A549 (cell line): ENCODE results near the gene DTX4. TPM values are rescaled to one million over a fixed set of nuclear protein-coding genes. Genes with fewer than 3 reads are reported as not detected.

Experiments used
- ATAC-seq, 2 experiments: fragments of 200-7000 bp in 1 of 2; fragments of >200 bp in 1 of 2; cut with Nextera tagmentation in 1 of 2; cut with Tn5 transposase in 1 of 2; 3 replicates each; pipeline versions ENCODE4 v1.8.0 to v1.9.1; 2018 to 2020; ENCODE audit warnings: mild to moderate bottlenecking in 1 of 2, moderate library complexity in 1 of 2
- CTCF ChIA-PET: fragments of 300-600 bp; sonication (Branson Sonifier 250); formaldehyde crosslinking; extraction: SDS; loops from one replicate; lab custom pipeline; 2021; ENCODE audit warnings: antibody characterized with exemption, inconsistent platforms; lab: Yijun Ruan, JAX
- POLR2A ChIA-PET: fragments of 350-600 bp; formaldehyde crosslinking; extraction: SDS; loops from one replicate; lab custom pipeline; 2021; ENCODE audit warnings: antibody characterized with exemption, inconsistent platforms; lab: Yijun Ruan, JAX
- DNase-seq, 2 experiments: peaks; one replicate each; pipeline versions ENCODE4 v3.0.0 to v3.0.0-alpha.2; 2011 to 2016; ENCODE audit warnings: low read depth in 1 of 2, low spot score in 1 of 2
- FAIRE-seq: peaks from 2 replicates; lab custom pipeline; 2011; peaks lifted over from hg19 to GRCh38; lab: Jason Lieb, UNC
- H3K27ac ChIP-seq, 2 experiments: fragments of >200 bp; sonication (Bioruptor Twin); formaldehyde crosslinking; 3 replicates each; pipeline ENCODE4 v1.5.1; 2016 to 2017
- H3K4me1 ChIP-seq: fragments of >200 bp; sonication (Bioruptor Twin); formaldehyde crosslinking; 3 replicates; pipeline ENCODE4 v1.6.1; 2016
- H3K4me2 ChIP-seq: fragments of >200 bp; sonication (Bioruptor Twin); formaldehyde crosslinking; 3 replicates; pipeline ENCODE4 v1.6.1; 2016
- H3K4me3 ChIP-seq: fragments of >200 bp; sonication (Bioruptor Twin); formaldehyde crosslinking; 3 replicates; pipeline ENCODE4 v1.5.1; 2016
- H3K9me3 ChIP-seq: fragments of >200 bp; sonication (Bioruptor Twin); formaldehyde crosslinking; 3 replicates; pipeline ENCODE4 v1.6.1; 2016
- BHLHE40 ChIP-seq: IDR thresholded peaks from 2 replicates; pipeline ENCODE4 v1.6.1; 2012; ENCODE audit warnings: low read depth, low read length, inconsistent platforms
- CBX2 ChIP-seq: fragments of 200-600 bp; sonication (generic); IDR thresholded peaks from 2 replicates; pipeline ENCODE4 v1.6.1; 2016; ENCODE audit warnings: low read depth, mild to moderate bottlenecking, borderline replicate concordance
- CHD4 ChIP-seq: fragments of 200-600 bp; sonication (generic); IDR thresholded peaks from 2 replicates; pipeline ENCODE4 v1.6.1; 2016; ENCODE audit warnings: antibody characterized with exemption, mild to moderate bottlenecking, borderline replicate concordance
- EHF ChIP-seq: fragments of 250-450 bp; sonication (Bioruptor Pico); IDR thresholded peaks from 2 replicates; pipeline ENCODE4 v1.5.0; 2020; ENCODE audit warnings: mild to moderate bottlenecking
- ESRRA ChIP-seq: fragments of 150-350 bp; IDR thresholded peaks from 2 replicates; pipeline ENCODE4 v1.6.1; 2014; ENCODE audit warnings: mild to moderate bottlenecking, low read length, borderline replicate concordance
- FOSL2 ChIP-seq, 2 experiments: fragments of 450-650 bp in 1 of 2; fragments of >200 bp in 1 of 2; sonication (Bioruptor Twin) in 1 of 2; formaldehyde crosslinking; IDR thresholded peaks; 2 replicates each; pipeline versions ENCODE4 v1.5.0 to v1.6.1; 2016 to 2020; ENCODE audit warnings: mild to moderate bottlenecking in 1 of 2, moderate library complexity in 1 of 2
- HOXA7 ChIP-seq: fragments of 250-450 bp; sonication (Bioruptor Pico); IDR thresholded peaks from 2 replicates; pipeline ENCODE4 v1.5.0; 2020; ENCODE audit warnings: mild to moderate bottlenecking, moderate library complexity
- HOXB13 ChIP-seq: fragments of 250-450 bp; sonication (Bioruptor Pico); IDR thresholded peaks from 2 replicates; pipeline ENCODE4 v1.5.0; 2020; ENCODE audit warnings: low read depth, mild to moderate bottlenecking, moderate library complexity
- HOXB5 ChIP-seq: fragments of 250-450 bp; sonication (Bioruptor Pico); IDR thresholded peaks from 2 replicates; pipeline ENCODE4 v1.5.0; 2020; ENCODE audit warnings: mild to moderate bottlenecking, moderate library complexity
- JUN ChIP-seq, 2 experiments: fragments of >200 bp; sonication (Bioruptor Twin); formaldehyde crosslinking; IDR thresholded peaks; 2 replicates in 1 of 2; 3 replicates in 1 of 2; pipeline ENCODE4 v1.6.1; 2016 to 2017
- JUNB ChIP-seq: fragments of >200 bp; sonication (Bioruptor Twin); formaldehyde crosslinking; IDR thresholded peaks from 2 replicates; pipeline ENCODE4 v1.6.1; 2016
- KDM5A ChIP-seq: fragments of 200-600 bp; sonication (generic); IDR thresholded peaks from 2 replicates; pipeline ENCODE4 v1.6.1; 2016; ENCODE audit warnings: antibody characterized with exemption, mild to moderate bottlenecking
- MAFK ChIP-seq: fragments of 450-650 bp; IDR thresholded peaks from 2 replicates; pipeline ENCODE4 v1.6.1; 2014; ENCODE audit not compliant: partially characterized antibody
- MAX ChIP-seq: IDR thresholded peaks from 2 replicates; pipeline ENCODE4 v1.6.1; 2012
- NPAS2 ChIP-seq: fragments of 250-450 bp; sonication (Bioruptor Pico); IDR thresholded peaks from 2 replicates; pipeline ENCODE4 v1.8.0; 2022; ENCODE audit warnings: mild to moderate bottlenecking, moderate library complexity, borderline replicate concordance
- NR3C1 ChIP-seq: fragments of >200 bp; sonication (Bioruptor Twin); formaldehyde crosslinking; IDR thresholded peaks from 3 replicates; pipeline ENCODE4 v1.6.1; 2017
- PHF8 ChIP-seq: fragments of 200-600 bp; sonication (generic); IDR thresholded peaks from 2 replicates; pipeline ENCODE4 v1.6.1; 2016; ENCODE audit warnings: low read depth, mild to moderate bottlenecking, antibody characterized with exemption, moderate library complexity, borderline replicate concordance
- POLR2AphosphoS2 ChIP-seq: conservative IDR thresholded peaks from 2 replicates; pipeline ENCODE4 v1.6.1; 2012; ENCODE audit warnings: low read length, improper control_type of control experiment, inconsistent platforms
- RFX5 ChIP-seq: fragments of 450-650 bp; IDR thresholded peaks from 2 replicates; pipeline ENCODE4 v1.7.1; 2014; ENCODE audit warnings: antibody characterized with exemption, mild to moderate bottlenecking, moderate library complexity
- SMC3 ChIP-seq: fragments of >200 bp; sonication (Bioruptor Twin); formaldehyde crosslinking; IDR thresholded peaks from 3 replicates; pipeline ENCODE4 v1.6.1; 2018; ENCODE audit warnings: inconsistent platforms
- SREBF2 ChIP-seq: fragments of 450-650 bp; IDR thresholded peaks from 2 replicates; pipeline ENCODE4 v1.6.1; 2014; ENCODE audit warnings: mild to moderate bottlenecking, moderate library complexity
- TP53 ChIP-seq: fragments of 250-450 bp; sonication (Bioruptor Pico); IDR thresholded peaks from 2 replicates; pipeline ENCODE4 v1.5.0; 2021; ENCODE audit warnings: mild to moderate bottlenecking, moderate library complexity
- ZC3H11A ChIP-seq: fragments of 450-650 bp; IDR thresholded peaks from 2 replicates; pipeline ENCODE4 v1.6.1; 2014; ENCODE audit warnings: antibody characterized with exemption, mild to moderate bottlenecking
- ZNF302 ChIP-seq: fragments of 250-450 bp; sonication (Bioruptor Pico); IDR thresholded peaks from 2 replicates; pipeline ENCODE4 v1.9.0; 2021; ENCODE audit warnings: inconsistent platforms, mild to moderate bottlenecking, moderate library complexity
- WGBS: methylation state at CpG from one replicate; pipeline ENCODE4 v1.1.6; 2017; ENCODE audit errors: missing lambda C conversion rate; 5-methylcytosine and 5-hydroxymethylcytosine counted together
- polyA plus RNA-seq, 4 experiments: library from polyadenylated mRNA; depleted of rRNA in 3 of 4; stranded (reverse); fragments of >200 nt; fragmentation: RNase III in 1 of 4; extraction: RNeasy Plus Mini Kit Qiagen cat#74134 plus additional on column Dnase treatment in 1 of 4; gene quantifications; 2 replicates in 3 of 4; 3 replicates in 1 of 4; pipeline ENCODE4 v1.2.3, GENCODE V29; 2011 to 2017
- TF ChIP-seq, protein P1 (sequence below): IDR thresholded peaks from 2 replicates; pipeline ENCODE4 v1.6.1; 2012
- TF ChIP-seq, protein P2 (sequence below): IDR thresholded peaks from 2 replicates; pipeline ENCODE4 v1.6.1; 2012; ENCODE audit warnings: low read depth, borderline replicate concordance

The DTX4 gene
- polyA plus RNA-seq, 2 of the 4 experiments (the other 2 are of a cell fraction): 0.97 to 3.1 TPM

GRCh38 chr11:59164028-59164427 lies 7.9 kb upstream of the DTX4 start:
- ATAC-seq (no peak), FAIRE-seq (no peak), DNase-seq (no peak)
- Histone ChIP-seq H3K4me2 (no peak overlapping the region), H3K4me3 (no peak overlapping the region), H3K27ac (no peak overlapping the region), H3K9me3 (no peaks in the 10 kb centered on the region), H3K4me1 (no peaks in the 10 kb centered on the region)
- no peak for TF ChIP-seq BHLHE40
- no peak for TF ChIP-seq TP53 (CRISPR knock-in tag)
- TF ChIP-seq SMC3: no peak
- TF ChIP-seq MAX: no peak
- no peak for TF ChIP-seq CHD4
- TF ChIP-seq CBX2: no peak
- TF ChIP-seq MAFK: no peak
- no peak for TF ChIP-seq ESRRA
- no peak for TF ChIP-seq RFX5
- no peak for TF ChIP-seq PHF8
- TF ChIP-seq ZNF302 (CRISPR knock-in tag): no peak
- ChIA-PET POLR2A (no interaction called here), CTCF (interaction anchor here (0.7 kb wide), 1 partner anchor 506 kb away, joined by 3 read pairs; no protein-coding TSS in a partner anchor)
- 16% methylated on average over 3 of the region's 3 CpGs for WGBS

DNA sequence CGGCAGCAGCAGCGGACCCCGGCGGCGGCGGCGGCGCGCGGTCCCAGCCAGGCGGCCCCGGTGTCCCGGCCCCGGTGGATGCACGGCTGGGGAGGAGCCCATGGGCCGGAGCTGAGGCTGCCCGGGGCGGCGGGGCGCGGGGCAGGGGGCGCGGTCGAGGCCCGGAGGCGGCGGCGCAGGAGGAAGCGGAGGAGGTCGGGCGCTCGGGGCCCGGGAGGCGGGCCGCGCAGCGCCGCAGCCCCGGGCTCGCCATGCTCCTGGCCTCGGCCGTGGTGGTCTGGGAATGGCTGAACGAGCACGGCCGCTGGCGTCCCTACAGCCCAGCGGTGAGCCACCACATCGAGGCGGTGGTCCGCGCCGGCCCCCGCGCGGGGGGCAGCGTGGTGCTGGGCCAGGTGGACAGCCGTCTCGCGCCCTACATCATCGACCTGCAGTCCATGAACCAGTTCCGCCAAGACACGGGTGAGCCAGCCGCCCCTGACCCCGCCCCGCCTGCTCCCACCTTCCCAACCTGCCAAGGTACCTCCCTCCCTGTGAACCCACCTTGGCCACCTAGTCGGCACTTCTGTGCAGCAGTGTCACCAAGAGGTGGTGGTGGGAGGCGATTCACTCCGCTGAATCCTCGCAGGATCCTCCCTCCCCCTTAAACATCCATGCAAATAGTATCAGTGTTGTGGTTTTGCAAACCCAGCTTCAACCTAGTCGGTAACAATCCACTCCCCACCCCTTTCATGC lies 580 bp downstream of the DTX4 start:
- CTCF ChIA-PET: interaction anchor here (0.6 to 9.8 kb wide), 39 partner anchors 9 to 1332 kb away, joined by 3 to 161 read pairs (median 5); partner anchors contain the start of gene MPEG1
- Histone ChIP-seq H3K9me3 (no peaks in the 10 kb centered on the region), H3K4me3 (peak overlapping the region; percentile 80), H3K27ac (peak overlapping the region; percentile 71 to 93), H3K4me1 (peaks cover 26% of the 10 kb centered on the region), H3K4me2 (peak overlapping the region; percentile 99)
- POLR2A ChIA-PET: interaction anchor here (1.6 to 1.7 kb wide), 2 partner anchors 28 to 497 kb away, joined by 4 to 6 read pairs; partner anchors contain the start of gene PATL1
- TF ChIP-seq JUN (IDR thresholded peaks at IDR 0.05) (0 out of 5 replicates have a peak, but pooled peaks of 1 of the 2 experiments have one; percentile 3), JUNB (no peak), NPAS2 (CRISPR knock-in tag) (no peak)
- FAIRE-seq (no peak), DNase-seq (no peak), ATAC-seq (peak; percentile 30 to 57)
- WGBS: 15% methylated on average over 15 of the region's 70 CpGs

DNA sequence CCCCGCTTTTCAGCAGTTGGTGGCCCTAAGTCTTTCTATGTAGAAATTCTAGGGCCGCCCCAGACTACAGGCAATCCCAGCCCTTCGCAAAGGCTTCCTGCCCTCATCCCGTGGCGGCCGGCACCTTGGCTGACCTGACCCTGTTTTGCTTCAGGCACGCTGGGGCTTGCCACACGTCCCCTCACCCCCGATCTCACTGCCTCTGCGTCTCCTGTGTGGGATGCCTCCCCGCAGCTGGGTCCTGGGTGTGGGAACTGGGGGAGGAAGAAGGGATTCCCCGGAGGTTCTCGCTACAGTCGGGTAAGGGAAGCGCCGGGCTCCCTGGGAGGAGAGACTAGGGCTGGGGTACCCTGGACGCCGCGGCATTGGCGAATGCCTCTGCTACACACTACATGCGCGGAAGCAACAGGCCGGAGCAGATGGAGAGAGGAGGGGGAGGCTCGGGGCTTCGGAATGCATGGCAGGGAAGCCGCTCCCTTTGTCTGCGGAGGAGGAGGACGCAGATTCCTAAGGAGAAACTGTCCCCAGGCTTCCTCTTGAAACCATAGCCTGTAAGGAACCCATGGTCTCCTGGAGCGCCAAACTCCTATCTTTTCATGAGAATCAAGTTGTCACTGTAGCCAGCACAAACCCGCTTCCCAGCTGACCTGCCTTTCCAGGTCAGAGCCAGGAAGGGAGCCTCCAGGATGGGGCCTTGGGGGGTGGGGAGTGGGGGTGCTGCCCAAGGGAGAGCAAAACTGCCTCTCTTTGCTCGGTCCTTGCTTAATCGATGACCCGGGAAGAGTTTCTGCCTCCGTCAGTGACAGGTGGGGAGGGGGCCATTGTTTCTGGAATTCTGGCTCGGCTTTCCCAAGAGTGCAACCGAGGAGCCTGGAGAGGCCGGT lies 1.4 kb downstream of the DTX4 start:
- Histone ChIP-seq H3K4me1 (peaks cover 26% of the 10 kb centered on the region), H3K9me3 (no peaks in the 10 kb centered on the region), H3K27ac (peak overlapping the region in 1 of 2 experiments; percentile 93; a peak in 3 of 6 replicates), H3K4me2 (peak overlapping the region; percentile 99), H3K4me3 (peak overlapping the region; percentile 80)
- DNase-seq (no peak), ATAC-seq (no peak), FAIRE-seq (no peak)
- TF ChIP-seq KDM5A (no peak), POLR2AphosphoS2 (no peak), HOXA7 (CRISPR knock-in tag) (no peak), CBX2 (no peak), EHF (no peak), MAX (no peak), HOXB5 (CRISPR knock-in tag) (no peak), NR3C1 (no peak), ZC3H11A (no peak), SREBF2 (no peak), HOXB13 (CRISPR knock-in tag) (no peak), FOSL2 (IDR thresholded peaks at IDR 0.05) (no peak), FOSL2 (CRISPR knock-in tag; IDR thresholded peaks at IDR 0.05) (no peak), ZNF302 (CRISPR knock-in tag) (no peak)
- TF ChIP-seq, protein P1, sequence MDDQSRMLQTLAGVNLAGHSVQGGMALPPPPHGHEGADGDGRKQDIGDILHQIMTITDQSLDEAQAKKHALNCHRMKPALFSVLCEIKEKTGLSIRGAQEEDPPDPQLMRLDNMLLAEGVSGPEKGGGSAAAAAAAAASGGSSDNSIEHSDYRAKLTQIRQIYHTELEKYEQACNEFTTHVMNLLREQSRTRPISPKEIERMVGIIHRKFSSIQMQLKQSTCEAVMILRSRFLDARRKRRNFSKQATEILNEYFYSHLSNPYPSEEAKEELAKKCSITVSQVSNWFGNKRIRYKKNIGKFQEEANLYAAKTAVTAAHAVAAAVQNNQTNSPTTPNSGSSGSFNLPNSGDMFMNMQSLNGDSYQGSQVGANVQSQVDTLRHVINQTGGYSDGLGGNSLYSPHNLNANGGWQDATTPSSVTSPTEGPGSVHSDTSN: no peak
- TF ChIP-seq, protein P2, sequence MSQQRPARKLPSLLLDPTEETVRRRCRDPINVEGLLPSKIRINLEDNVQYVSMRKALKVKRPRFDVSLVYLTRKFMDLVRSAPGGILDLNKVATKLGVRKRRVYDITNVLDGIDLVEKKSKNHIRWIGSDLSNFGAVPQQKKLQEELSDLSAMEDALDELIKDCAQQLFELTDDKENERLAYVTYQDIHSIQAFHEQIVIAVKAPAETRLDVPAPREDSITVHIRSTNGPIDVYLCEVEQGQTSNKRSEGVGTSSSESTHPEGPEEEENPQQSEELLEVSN: no peak
- POLR2A ChIA-PET: no interaction called here
- WGBS: 85% methylated on average over 35 of the region's 37 CpGs
- CTCF ChIA-PET: interaction anchor here (0.6 to 9.8 kb wide), 7 partner anchors 14 to 91 kb away, joined by 3 to 161 read pairs (median 31); partner anchors contain the start of gene MPEG1
